GM08714 (cell line): ENCODE measurements around the gene INCENP.
"Not testable (repeated sequence)": the region's sequence is repeated elsewhere in the genome, so short reads cannot be mapped to it uniquely, and the experiment has no call there.

Source experiments
- H3K4me3 ChIP-seq: fragments of 200-500 bp; sonication (Bioruptor generic); 2 replicates; pipeline ENCODE4 v1.5.1; 2014; ENCODE audit warnings: mild to moderate bottlenecking, low read length, inconsistent platforms
- ZNF274 ChIP-seq: IDR thresholded peaks from 2 replicates; pipeline ENCODE4 v1.6.1; 2012; ENCODE audit warnings: mild to moderate bottlenecking, low read depth, low read length

Gene INCENP

GRCh38 chr11:62123669-62124185 is at the start of gene INCENP:
TSS of gene INCENP (plus strand) at chr11:62124011. CDS start at chr11:62128162, 4,151 bp downstream.
- no peak for TF ChIP-seq ZNF274
- peak within 1 kb of the TSS; percentile 90 for H3K4me3 ChIP-seq

DNA sequence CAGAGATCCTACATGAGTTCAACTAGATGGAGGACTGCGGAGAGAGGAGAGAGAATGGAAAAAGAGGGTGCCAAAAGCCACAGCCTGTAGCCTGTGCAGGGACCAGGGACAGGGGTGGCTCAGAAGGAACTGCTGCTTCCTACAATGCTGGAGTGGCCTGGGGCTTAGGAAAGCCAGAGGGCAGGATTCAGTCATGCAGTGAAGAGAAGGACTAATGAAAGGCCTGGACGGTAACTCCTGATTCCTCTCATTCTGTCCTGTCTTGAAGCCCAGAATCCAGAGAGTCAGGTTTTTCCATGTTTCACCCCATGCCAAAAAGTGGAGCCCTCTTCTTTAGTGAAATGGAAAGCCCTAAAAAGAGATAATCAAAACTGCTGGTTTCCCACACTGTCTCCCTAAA is 48.4 kb upstream of the INCENP start:
- H3K4me3 ChIP-seq, result no peak overlapping the region
- no peak for TF ChIP-seq ZNF274

- no peak overlapping the region for H3K4me3 ChIP-seq
- no peak for TF ChIP-seq ZNF274
Measured at GRCh38 chr11:62077132-62077531, 46.7 kb upstream of the INCENP start.

DNA sequence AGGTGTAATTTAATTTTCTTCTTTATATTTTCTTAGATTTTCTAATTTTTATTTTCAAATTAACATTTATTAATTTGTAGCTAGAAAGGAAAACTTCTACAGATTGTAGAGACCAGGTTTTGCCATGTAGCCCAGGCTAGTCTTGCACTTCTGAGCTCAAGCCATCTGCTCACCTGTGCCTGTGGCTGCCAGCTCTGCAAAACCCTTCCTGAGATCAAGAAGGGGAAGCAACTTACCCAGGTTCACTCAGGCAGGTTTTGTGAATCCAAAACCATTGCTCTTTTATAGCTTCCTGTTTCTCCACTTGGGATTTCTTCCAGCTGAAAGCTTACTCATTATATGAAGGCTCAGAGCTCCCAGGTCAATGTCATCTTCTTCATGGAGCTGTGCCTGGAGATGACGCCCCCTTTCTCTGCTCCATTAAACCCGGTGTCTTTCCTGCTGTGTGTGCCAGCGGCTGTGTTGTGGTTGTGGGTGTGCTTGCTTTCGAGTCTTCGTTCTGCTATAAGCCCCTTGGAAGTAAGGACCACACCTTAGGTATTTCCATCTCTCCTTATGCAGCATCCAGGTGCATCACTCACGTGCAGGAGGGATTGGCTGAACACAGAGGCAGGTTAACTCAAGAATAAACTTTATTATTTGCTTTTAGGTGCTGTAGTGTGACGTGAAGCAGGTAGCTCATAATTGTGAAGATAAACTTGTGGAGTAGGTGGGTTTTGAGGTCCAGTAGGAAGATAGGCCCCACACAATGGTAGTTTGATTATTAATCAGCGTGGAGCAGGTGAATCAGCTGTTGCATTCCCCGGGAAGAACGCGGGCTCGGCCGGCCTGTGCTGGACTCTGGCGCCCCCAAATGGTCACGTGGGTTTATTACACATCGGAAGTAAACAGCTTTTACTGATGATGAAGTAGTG is 42.2 kb upstream of the INCENP start:
- TF ChIP-seq ZNF274, result no peak
- H3K4me3 ChIP-seq, result no peak overlapping the region

GRCh38 chr11:62082292-62082657 is 41.5 kb upstream of the INCENP start:
- H3K4me3 ChIP-seq, result no peak overlapping the region
- TF ChIP-seq ZNF274, result no peak

- not testable (repeated sequence) for H3K4me3 ChIP-seq
Measured at GRCh38 chr11:62084801-62085200, 39.0 kb upstream of the INCENP start.

GRCh38 chr11:62087694-62088093 is 36.1 kb upstream of the INCENP start:
- no peak for TF ChIP-seq ZNF274
- no peak overlapping the region for H3K4me3 ChIP-seq

DNA sequence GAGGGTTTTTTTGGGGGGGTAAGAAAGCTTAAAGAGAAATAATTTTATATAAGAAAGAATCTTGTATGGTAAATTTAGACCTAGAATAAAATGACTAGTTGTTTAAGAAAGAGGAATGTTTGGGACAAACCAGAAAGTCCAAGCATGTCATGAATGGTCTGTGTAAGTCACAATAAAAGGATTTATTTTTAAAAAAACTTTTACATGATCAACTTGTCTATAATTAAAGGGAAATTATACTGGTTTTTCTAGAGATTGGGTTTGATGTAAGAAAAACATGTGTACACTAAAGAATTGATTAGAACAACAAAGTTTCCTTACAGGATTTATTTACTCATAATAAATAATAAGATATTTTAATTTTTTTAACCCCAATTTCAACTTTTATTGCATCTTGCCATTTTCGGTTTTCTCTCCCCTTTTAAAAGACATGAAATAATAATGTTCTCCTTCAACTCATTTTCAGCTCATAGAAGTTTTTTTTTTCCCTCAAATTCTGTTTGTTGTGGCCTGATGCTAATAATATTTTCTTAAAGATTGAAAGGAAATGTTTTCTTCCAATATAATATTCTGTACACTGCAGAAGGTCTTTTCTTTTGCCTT is 35.4 kb upstream of the INCENP start:
- TF ChIP-seq ZNF274, result no peak
- no peak overlapping the region for H3K4me3 ChIP-seq

DNA sequence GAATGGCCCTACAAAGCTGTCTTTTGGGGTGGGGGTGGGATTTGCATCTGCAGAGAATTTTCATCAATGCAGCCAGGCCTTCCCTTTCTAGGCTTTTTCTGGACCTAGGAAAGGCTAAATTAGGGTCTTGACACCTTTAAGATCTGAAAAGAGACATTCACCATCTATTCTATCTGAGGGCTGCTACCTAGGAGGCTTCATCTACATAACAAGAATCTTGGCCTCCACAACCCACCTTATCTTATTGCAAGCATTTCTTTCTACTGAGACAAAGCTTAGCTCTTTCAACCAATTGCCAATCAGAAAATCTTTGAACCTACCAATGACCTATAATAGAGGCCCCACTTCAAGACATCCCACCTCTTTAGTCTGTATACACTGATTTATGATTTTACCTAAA is 20.7 kb upstream of the INCENP start:
- TF ChIP-seq ZNF274, result no peak
- no peak overlapping the region for H3K4me3 ChIP-seq

- no peak for TF ChIP-seq ZNF274
- no peak overlapping the region for H3K4me3 ChIP-seq
Measured at GRCh38 chr11:62103986-62104385, 19.8 kb upstream of the INCENP start.

DNA sequence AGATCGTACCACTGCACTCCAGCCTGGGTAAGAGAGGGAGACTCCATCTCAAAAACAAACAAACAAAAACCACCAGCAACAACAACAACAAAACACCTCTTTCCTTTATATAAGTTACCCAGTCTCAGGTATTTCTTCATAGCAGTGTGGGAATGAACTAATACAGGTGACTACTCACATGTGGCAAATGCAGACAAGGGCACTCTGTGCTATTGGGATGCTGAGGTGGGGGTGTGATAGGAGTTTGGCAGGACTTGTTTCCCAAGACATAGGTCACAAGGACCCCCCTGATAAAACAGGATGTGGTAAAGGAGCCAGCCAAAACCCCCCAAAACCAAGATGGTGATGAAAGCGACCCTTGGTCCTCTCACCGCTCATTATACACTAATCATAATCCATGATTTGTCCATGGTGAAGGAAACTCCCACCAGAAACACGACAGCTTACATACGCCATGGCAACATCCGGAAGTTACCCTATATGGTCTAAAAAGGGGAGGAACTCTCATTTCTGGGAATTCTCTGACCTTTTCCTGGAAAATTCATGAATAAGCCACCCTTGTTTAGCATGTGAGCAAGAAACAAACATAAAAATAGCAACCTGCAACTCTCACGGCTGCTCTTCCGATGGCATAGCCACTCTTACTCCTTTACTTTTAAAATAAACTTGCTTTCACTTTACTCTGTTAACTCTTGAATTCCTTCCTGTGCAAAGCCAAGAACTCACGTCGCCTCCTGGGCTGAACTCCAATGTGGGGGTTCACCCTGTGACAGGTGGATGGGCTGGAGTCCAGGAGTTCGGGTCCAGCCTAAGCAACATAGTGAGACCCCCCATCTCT is 18.8 kb upstream of the INCENP start:
- TF ChIP-seq ZNF274, result no peak
- H3K4me3 ChIP-seq, result peak overlapping the region; percentile 9; the same call in 1 of the 2 replicates

- TF ChIP-seq ZNF274, result no peak
- peak overlapping the region; percentile 9; the same call in 1 of the 2 replicates for H3K4me3 ChIP-seq
Measured at GRCh38 chr11:62105667-62106191, 18.1 kb upstream of the INCENP start.

DNA sequence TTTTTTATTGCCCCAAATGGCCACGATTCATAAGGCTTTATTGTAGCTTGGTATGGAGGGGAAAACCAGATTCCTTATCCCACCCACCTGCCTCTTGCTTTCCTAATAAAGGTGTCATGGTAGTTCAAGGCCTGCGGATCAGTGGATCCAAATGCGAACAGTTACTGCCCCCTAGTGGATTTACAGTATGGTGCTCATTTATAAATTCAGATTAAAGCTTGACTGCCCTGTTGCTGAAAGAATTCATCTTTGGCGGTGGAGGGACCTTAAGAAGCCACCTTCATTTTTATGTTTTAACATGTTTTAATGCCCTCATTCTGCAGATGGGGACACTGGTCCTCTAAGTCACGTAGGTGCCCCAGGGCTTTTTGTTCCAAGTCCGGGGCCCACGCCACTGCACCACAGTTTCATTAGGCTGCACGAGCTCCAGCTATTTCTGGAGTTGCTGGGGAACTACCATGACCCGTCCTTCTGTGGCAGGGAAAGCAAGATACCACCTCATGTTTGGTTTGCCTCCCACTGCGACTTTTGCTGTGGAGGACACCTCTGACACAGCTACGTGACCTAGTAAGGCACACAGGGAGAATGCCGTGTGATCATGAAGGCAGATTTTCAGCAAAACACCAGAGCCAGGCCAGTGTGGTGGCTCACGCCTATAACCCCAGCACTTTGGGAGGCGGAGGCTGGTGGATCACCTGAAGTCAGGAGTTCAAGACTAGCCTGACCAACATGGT is 15.6 kb upstream of the INCENP start:
- no peak for TF ChIP-seq ZNF274

More for the DNA sequence above, 15.6 kb upstream of the INCENP start:
- no peak overlapping the region for H3K4me3 ChIP-seq
